KMS-11 (cell line): ENCODE data around the gene SNCAIP.

ENCODE experiments used
- H2AFZ ChIP-seq: fragments of 200-600 bp; sonication (generic); 2 replicates; pipeline ENCODE4 v1.6.1; 2016; ENCODE audit warnings: antibody characterized with exemption, mixed run types, low read depth
- H3K27ac ChIP-seq: fragments of 200-600 bp; sonication (generic); 2 replicates; pipeline ENCODE4 v1.6.1; 2016; ENCODE audit warnings: mild to moderate bottlenecking, mixed run types
- H3K27me3 ChIP-seq: fragments of 200-600 bp; sonication (generic); 2 replicates; pipeline ENCODE4 v1.6.1; 2017; ENCODE audit warnings: mild to moderate bottlenecking, low read depth, mixed run types, moderate library complexity; ENCODE audit not compliant: insufficient read depth
- H3K36me3 ChIP-seq: fragments of 200-600 bp; sonication (generic); 2 replicates; pipeline ENCODE4 v1.6.1; 2017; ENCODE audit warnings: mild to moderate bottlenecking, mixed run types; ENCODE audit not compliant: insufficient read depth
- H3K4me1 ChIP-seq: fragments of 200-600 bp; sonication (generic); 2 replicates; pipeline ENCODE4 v1.6.1; 2016; ENCODE audit warnings: mild to moderate bottlenecking, low read depth, mixed run types; ENCODE audit not compliant: poor library complexity, severe bottlenecking
- H3K4me2 ChIP-seq: fragments of 200-600 bp; sonication (generic); 2 replicates; pipeline ENCODE4 v1.7.0; 2016; ENCODE audit warnings: mild to moderate bottlenecking, mixed run types
- H3K4me3 ChIP-seq: fragments of 200-600 bp; sonication (generic); IDR thresholded peaks from 2 replicates; pipeline ENCODE4 v1.6.1; 2017; ENCODE audit warnings: low read depth, low read length, mixed read lengths; ENCODE audit not compliant: insufficient read depth
- H3K79me2 ChIP-seq: fragments of 200-600 bp; sonication (generic); 2 replicates; pipeline ENCODE4 v1.6.1; 2016; ENCODE audit warnings: low read depth, mixed run types; ENCODE audit not compliant: insufficient read depth
- H3K9ac ChIP-seq: fragments of 200-600 bp; sonication (generic); 2 replicates; pipeline ENCODE4 v1.6.1; 2016; ENCODE audit warnings: mild to moderate bottlenecking, mixed run types
- H4K20me1 ChIP-seq: fragments of 200-600 bp; sonication (generic); 2 replicates; pipeline ENCODE4 v1.6.1; 2016; ENCODE audit warnings: mild to moderate bottlenecking, mixed run types; ENCODE audit not compliant: insufficient read depth
- TF ChIP-seq, protein P1 (sequence below): fragments of 200-600 bp; sonication (generic); conservative IDR thresholded peaks from 2 replicates; pipeline ENCODE4 v1.6.1; 2017; ENCODE audit warnings: low read depth, mild to moderate bottlenecking, antibody characterized with exemption, low read length, moderate library complexity, mixed read lengths

SNCAIP gene

DNA sequence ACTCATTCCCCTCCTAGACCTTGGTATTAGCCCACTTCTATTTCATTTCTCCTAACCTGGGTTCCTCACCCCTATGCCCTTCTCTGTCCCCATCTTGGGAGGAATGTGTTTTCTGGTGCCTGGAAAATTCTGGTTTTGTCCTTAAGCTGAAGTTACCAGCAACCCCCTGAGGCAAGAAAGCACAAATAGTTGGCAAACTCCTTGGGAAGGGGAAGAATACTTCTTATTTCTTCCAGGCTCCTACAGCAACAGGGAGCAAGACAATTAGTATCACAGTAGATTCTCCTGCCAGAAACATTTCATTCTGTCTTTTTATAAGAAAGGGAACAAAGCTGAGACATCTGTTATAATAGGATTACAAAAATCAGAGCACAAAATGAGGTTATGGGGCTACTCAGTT, 142.5 kb downstream of the SNCAIP start:
- Histone ChIP-seq H3K4me3 (no peak overlapping the region), H2AFZ (no peak overlapping the region), H3K9ac (no peak overlapping the region), H3K4me2 (no peak overlapping the region), H3K79me2 (no peaks in the 10 kb centered on the region), H3K27me3 (no peaks in the 10 kb centered on the region), H3K4me1 (no peaks in the 10 kb centered on the region), H3K27ac (no peak overlapping the region), H4K20me1 (no peaks in the 10 kb centered on the region), H3K36me3 (no peaks in the 10 kb centered on the region)
- TF ChIP-seq, protein P1, sequence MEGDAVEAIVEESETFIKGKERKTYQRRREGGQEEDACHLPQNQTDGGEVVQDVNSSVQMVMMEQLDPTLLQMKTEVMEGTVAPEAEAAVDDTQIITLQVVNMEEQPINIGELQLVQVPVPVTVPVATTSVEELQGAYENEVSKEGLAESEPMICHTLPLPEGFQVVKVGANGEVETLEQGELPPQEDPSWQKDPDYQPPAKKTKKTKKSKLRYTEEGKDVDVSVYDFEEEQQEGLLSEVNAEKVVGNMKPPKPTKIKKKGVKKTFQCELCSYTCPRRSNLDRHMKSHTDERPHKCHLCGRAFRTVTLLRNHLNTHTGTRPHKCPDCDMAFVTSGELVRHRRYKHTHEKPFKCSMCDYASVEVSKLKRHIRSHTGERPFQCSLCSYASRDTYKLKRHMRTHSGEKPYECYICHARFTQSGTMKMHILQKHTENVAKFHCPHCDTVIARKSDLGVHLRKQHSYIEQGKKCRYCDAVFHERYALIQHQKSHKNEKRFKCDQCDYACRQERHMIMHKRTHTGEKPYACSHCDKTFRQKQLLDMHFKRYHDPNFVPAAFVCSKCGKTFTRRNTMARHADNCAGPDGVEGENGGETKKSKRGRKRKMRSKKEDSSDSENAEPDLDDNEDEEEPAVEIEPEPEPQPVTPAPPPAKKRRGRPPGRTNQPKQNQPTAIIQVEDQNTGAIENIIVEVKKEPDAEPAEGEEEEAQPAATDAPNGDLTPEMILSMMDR = no peak

DNA sequence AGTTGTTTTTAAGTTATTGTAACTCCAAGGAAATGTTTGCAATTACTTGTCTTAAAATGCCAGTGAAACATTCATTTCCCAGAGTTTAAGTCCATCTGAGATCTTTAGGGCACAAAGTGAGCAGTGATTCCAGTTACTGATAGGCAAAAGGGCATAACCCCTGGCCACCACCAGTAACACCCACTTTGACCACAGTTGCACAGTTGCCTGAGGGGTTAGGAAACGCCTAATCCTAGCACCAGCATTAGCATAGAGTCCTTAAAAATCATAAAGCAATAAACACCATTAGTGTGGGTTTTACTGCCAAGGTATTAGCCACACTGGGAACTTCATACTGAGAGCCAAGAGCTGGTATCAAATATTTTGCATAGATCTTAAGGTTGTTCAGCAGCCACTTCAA, 143.9 kb downstream of the SNCAIP start:
- H3K4me2 ChIP-seq = no peak overlapping the region
- no peaks in the 10 kb centered on the region for H4K20me1 ChIP-seq
- H2AFZ ChIP-seq = no peak overlapping the region
- H3K27me3 ChIP-seq = no peaks in the 10 kb centered on the region
- TF ChIP-seq, protein P1 = no peak
- H3K79me2 ChIP-seq = no peaks in the 10 kb centered on the region
- H3K4me3 ChIP-seq = no peak overlapping the region
- no peaks in the 10 kb centered on the region for H3K4me1 ChIP-seq
- no peak overlapping the region for H3K27ac ChIP-seq
- H3K9ac ChIP-seq = no peak overlapping the region
- H3K36me3 ChIP-seq = no peaks in the 10 kb centered on the region

DNA sequence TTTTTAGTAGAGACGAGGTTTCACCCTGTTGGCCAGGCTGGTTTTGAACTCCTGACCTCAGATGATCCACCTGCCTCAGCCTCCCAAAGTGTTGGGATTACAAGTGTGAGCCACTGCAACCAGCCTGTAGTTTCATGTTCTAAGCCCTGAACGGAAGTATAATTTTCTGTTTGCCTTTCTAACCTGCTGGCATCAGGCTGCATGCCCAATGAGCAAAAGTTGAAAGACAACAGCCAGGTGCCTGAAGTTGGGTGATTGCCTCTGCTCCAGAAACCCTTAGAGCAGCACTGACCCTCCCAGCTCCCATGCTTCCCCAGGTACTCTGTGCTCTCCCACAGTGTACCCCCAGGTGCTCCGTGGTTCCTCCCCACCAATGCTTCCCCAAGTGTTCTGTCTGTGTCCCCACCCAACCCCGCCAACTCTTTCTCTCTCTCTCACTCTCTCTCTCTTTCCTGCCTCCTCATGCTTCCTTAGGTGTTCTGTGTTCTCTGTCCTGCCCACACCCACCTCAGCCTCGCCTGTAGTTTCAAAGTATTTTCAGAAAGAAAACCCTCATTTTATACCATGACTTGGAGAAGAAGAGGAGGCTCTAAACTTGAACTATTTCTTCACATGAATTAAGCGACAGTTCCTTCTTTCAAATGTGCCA, 145.3 kb downstream of the SNCAIP start:
- no peak overlapping the region for H3K4me3 ChIP-seq
- H4K20me1 ChIP-seq = no peaks in the 10 kb centered on the region
- H3K27ac ChIP-seq = no peak overlapping the region
- TF ChIP-seq, protein P1 = no peak
- H3K79me2 ChIP-seq = no peaks in the 10 kb centered on the region
- no peak overlapping the region for H2AFZ ChIP-seq
- no peak overlapping the region for H3K9ac ChIP-seq
- no peaks in the 10 kb centered on the region for H3K36me3 ChIP-seq
- no peak overlapping the region for H3K4me2 ChIP-seq
- no peaks in the 10 kb centered on the region for H3K4me1 ChIP-seq
- no peaks in the 10 kb centered on the region for H3K27me3 ChIP-seq

DNA sequence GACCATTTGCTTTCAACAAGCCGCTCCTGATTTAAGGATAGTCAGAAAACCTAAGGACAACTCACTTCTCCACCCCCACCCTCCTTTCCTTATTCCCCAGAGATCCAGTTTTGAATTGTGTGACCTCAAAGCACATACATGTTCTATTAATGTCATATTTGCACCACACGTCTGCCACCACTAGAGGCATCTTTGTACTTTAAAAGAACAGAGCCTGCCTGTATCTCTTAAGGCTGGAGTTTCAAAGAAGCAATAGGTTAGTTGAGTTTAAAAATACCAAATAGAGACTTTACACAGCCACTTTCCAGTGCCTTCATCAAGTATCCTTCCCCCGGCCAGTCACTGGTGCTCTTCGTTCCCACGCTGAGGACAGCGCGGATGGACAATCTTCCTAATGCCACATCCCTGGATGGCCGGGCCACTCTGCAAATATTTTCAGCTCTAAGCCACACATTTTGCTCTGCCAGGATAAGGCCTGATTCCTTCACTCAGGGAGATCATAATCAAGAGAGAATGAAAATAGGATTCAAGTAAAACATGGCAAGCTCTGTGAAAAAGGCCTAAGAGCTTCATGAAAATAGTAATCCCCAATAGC, 146.3 kb downstream of the SNCAIP start:
- no peaks in the 10 kb centered on the region for H3K27me3 ChIP-seq
- H3K36me3 ChIP-seq = no peaks in the 10 kb centered on the region
- no peaks in the 10 kb centered on the region for H3K4me1 ChIP-seq
- no peaks in the 10 kb centered on the region for H3K79me2 ChIP-seq
- no peak overlapping the region for H2AFZ ChIP-seq
- H3K9ac ChIP-seq = no peak overlapping the region
- no peak overlapping the region for H3K4me3 ChIP-seq
- no peak overlapping the region for H3K4me2 ChIP-seq
- TF ChIP-seq, protein P1 = peak; percentile 70
- no peaks in the 10 kb centered on the region for H4K20me1 ChIP-seq
- H3K27ac ChIP-seq = no peak overlapping the region
